ENCODE data around the gene GRIN3A. TPM values are rescaled to one million over a fixed set of nuclear protein-coding genes. Genes with fewer than 3 reads are reported as not detected.

The GRIN3A gene
- total and polyA plus RNA-seq, 9 of the 15 experiments (the other 6 are each of a cell fraction or from before 2014, with no cell fraction given): 0.01 to 0.03 TPM; not detected in 7

GRCh38 chr9:101594796-101595195 is 143.7 kb downstream of the GRIN3A start, which contains the start of gene PPP3R2:
Gene PPP3R2, minus strand, starts transcription at chr9:101594969. Its CDS starts 48 bp downstream, at chr9:101594921.
- WGBS (ENCODE audit: insufficient coverage, low coverage, missing lambda C conversion rate): 0% methylated on average over 8 of the region's 19 CpGs

More at GRCh38 chr9:101594796-101595195, 143.7 kb downstream of the GRIN3A start, which contains the start of gene PPP3R2:
- no peak within 1 kb of the TSS for H2AFZ ChIP-seq (ENCODE audit: low read depth, low read length)
- no peak within 1 kb of the TSS for H3K4me2 ChIP-seq (ENCODE audit: insufficient read depth, low read length)
- no peaks in the 10 kb centered on the region for H3K36me3 ChIP-seq (ENCODE audit: control insufficient read depth, insufficient read depth, low read length)
- CTCF ChIA-PET (ENCODE audit: low intra/inter-chr PET ratio): no interaction called here
- DNase-seq (ENCODE audit: extremely low read depth in 1 of 4, low spot score in 3 of 4): no peak
- no peak for ATAC-seq
- H3K4me1 ChIP-seq (replicated peaks in 1 of 2; ENCODE audit: control insufficient read depth in 2 of 2, insufficient read depth in 2 of 2, low read length in 2 of 2): 0 out of 5 replicates have a peak, but pooled peaks cover 0 to 3% of the 10 kb centered on the region in 2 experiments
- H3K27me3 ChIP-seq (ENCODE audit: control insufficient read depth in 2 of 2, insufficient read depth in 2 of 2, low read length in 2 of 2): peaks cover 9 to 18% of the 10 kb centered on the region in 2 experiments
- H4K20me1 ChIP-seq (replicated peaks; ENCODE audit: control insufficient read depth, insufficient read depth, low read length): no peaks in the 10 kb centered on the region
- POLR2A ChIA-PET: no interaction called here
- H3K27ac ChIP-seq (ENCODE audit: extremely low read depth, low read depth, low read length): no peak within 1 kb of the TSS
- no peak for FAIRE-seq
- no peaks in the 10 kb centered on the region for H3K79me2 ChIP-seq (ENCODE audit: control insufficient read depth, insufficient read depth, low read length)
- in situ Hi-C loops (cut with MboI): no loop called here
- no peak within 1 kb of the TSS for H3K9ac ChIP-seq (ENCODE audit: insufficient read depth in 1 of 2, low read depth in 2 of 2, low read length in 2 of 2)
- intact Hi-C loops (cut with micrococcal nuclease): no loop called here
- no TSS peak for BruUV-seq (replicated peaks)
- H3K9me3 ChIP-seq (replicated peaks; ENCODE audit: control insufficient read depth, insufficient read depth, low read depth, low read length): no peaks in the 10 kb centered on the region
- H3K9me1 ChIP-seq (ENCODE audit: control insufficient read depth, insufficient read depth, low read length): no peaks in the 10 kb centered on the region
- no peak for TF ChIP-seq SMAD4 (CRISPR knock-in tag; conservative IDR thresholded peaks at IDR 0.05)
- no peak for TF ChIP-seq STAT5A (IDR thresholded peaks at IDR 0.05; ENCODE audit: borderline replicate concordance, low read length)
- no peak for TF ChIP-seq ZNF717 (CRISPR knock-in tag; IDR thresholded peaks at IDR 0.05)
- no peak for TF ChIP-seq HIVEP1 (CRISPR knock-in tag; IDR thresholded peaks at IDR 0.05)
- no peak for TF ChIP-seq RAD21 (CRISPR knock-in tag; conservative IDR thresholded peaks at IDR 0.05 in 1 of 2, IDR thresholded peaks at IDR 0.05 in 1 of 2)
- no peak for TF ChIP-seq ZNF512 (tag; IDR thresholded peaks at IDR 0.05)
- no peak for TF ChIP-seq ZKSCAN3 (CRISPR knock-in tag; IDR thresholded peaks at IDR 0.05)
- no peak for TF ChIP-seq CHD4 (IDR thresholded peaks at IDR 0.05; ENCODE audit: insufficient read depth, insufficient replicate concordance, low read depth, low read length, poor library complexity, severe bottlenecking)
- no peak for TF ChIP-seq EHMT2 (IDR thresholded peaks at IDR 0.05)
- TF ChIP-seq SMARCA5 (IDR thresholded peaks at IDR 0.05): no peak
- no peak within 1 kb of the TSS for H3K4me3 ChIP-seq
